Keratinocyte (primary cell): ENCODE results near the gene HABP2. TPM values are rescaled to one million over a fixed set of nuclear protein-coding genes. Genes with fewer than 3 reads are reported as not detected.

Experiments used
- DNase-seq: peaks from one replicate; pipeline ENCODE4 v3.0.0-alpha.2; 2011; ENCODE audit warnings: low read depth, missing footprints, low spot score
- FAIRE-seq: peaks from 2 replicates; lab custom pipeline; 2011; peaks lifted over from hg19 to GRCh38; lab: Jason Lieb, UNC
- H2AFZ ChIP-seq: 2 replicates; pipeline ENCODE4 v1.6.0; 2012; ENCODE audit warnings: low read length, control low read depth, inconsistent platforms; ENCODE audit not compliant: control insufficient read depth
- H3K27ac ChIP-seq: 2 replicates; pipeline ENCODE4 v1.5.1; 2011; ENCODE audit warnings: low read length; ENCODE audit not compliant: control insufficient read depth, insufficient read depth
- H3K27me3 ChIP-seq: 3 replicates; pipeline ENCODE4 v1.6.0; 2011; ENCODE audit warnings: low read length; ENCODE audit not compliant: control insufficient read depth, insufficient read depth; ENCODE audit errors: extremely low read depth
- H3K36me3 ChIP-seq, 2 experiments: 2 replicates in 1 of 2; 3 replicates in 1 of 2; pipeline ENCODE4 v1.5.1; 2011; ENCODE audit warnings: low read length in 2 of 2, mild to moderate bottlenecking in 1 of 2; ENCODE audit not compliant: control insufficient read depth in 2 of 2, insufficient read depth in 2 of 2; ENCODE audit errors: extremely low read depth in 1 of 2
- H3K4me1 ChIP-seq: 3 replicates; pipeline ENCODE4 v1.5.1; 2011; ENCODE audit warnings: low read length; ENCODE audit not compliant: control insufficient read depth, insufficient read depth; ENCODE audit errors: extremely low read depth
- H3K4me2 ChIP-seq: 3 replicates; pipeline ENCODE4 v1.6.0; 2011; ENCODE audit warnings: low read depth, low read length; ENCODE audit not compliant: control insufficient read depth, insufficient read depth; ENCODE audit errors: extremely low read depth
- H3K4me3 ChIP-seq, 3 experiments: fragments of 200-600 bp in 1 of 3; sonication (generic) in 1 of 3; 2 replicates in 2 of 3; 3 replicates in 1 of 3; pipeline ENCODE4 v1.5.1; 2011 to 2016; ENCODE audit warnings: low read length in 3 of 3, mild to moderate bottlenecking in 3 of 3, control low read depth in 2 of 3, inconsistent platforms in 1 of 3, low read depth in 1 of 3, mixed read lengths in 1 of 3, mixed run types in 1 of 3, moderate library complexity in 1 of 3; ENCODE audit not compliant: control insufficient read depth in 2 of 3, insufficient read depth in 2 of 3; ENCODE audit errors: extremely low read depth in 1 of 3
- H3K79me2 ChIP-seq: 2 replicates; pipeline ENCODE4 v1.6.0; 2012; ENCODE audit warnings: low read length; ENCODE audit not compliant: control insufficient read depth, insufficient read depth
- H3K9ac ChIP-seq: 3 replicates; pipeline ENCODE4 v1.6.0; 2011; ENCODE audit warnings: low read length; ENCODE audit not compliant: control insufficient read depth, insufficient read depth; ENCODE audit errors: extremely low read depth
- H3K9me1 ChIP-seq: 3 replicates; pipeline ENCODE4 v1.6.0; 2011; ENCODE audit warnings: low read length; ENCODE audit not compliant: control insufficient read depth, insufficient read depth; ENCODE audit errors: extremely low read depth
- H3K9me3 ChIP-seq: 2 replicates; pipeline ENCODE4 v1.5.1; 2012; ENCODE audit warnings: low read depth, low read length; ENCODE audit not compliant: control insufficient read depth
- H4K20me1 ChIP-seq: 3 replicates; pipeline ENCODE4 v1.6.0; 2011; ENCODE audit warnings: low read length; ENCODE audit not compliant: control insufficient read depth, insufficient read depth; ENCODE audit errors: extremely low read depth
- EZH2 ChIP-seq: IDR thresholded peaks from one replicate; pipeline ENCODE4 v1.6.1; 2012; ENCODE audit warnings: inconsistent platforms, mild to moderate bottlenecking, low read length, moderate library complexity
- dilution Hi-C: fragments of 300-500 bp; cut with MboI; formaldehyde crosslinking; loops from one replicate; pipeline ENCODE4 v1.7.0; 2020; ENCODE audit warnings: low sequenced_read_pairs; ENCODE audit not compliant: extremely low pct_ligation_motif_present
- polyA plus RNA-seq, 5 experiments: library from polyadenylated mRNA; depleted of rRNA in 3 of 5; stranded (reverse) in 3 of 5; stranded (forward) in 1 of 5; unstranded in 1 of 5; fragments of >200 nt; gene quantifications; 1 replicate in 1 of 5; 2 replicates in 3 of 5; 3 replicates in 1 of 5; pipeline versions ENCODE4 v1.2.1 to v1.2.3, GENCODE V29; 2011 to 2012; ENCODE audit warnings: missing spikeins in 2 of 5, low read depth in 1 of 5, low replicate concordance in 1 of 5
- TF ChIP-seq, protein P1 (sequence below), 3 experiments: IDR thresholded peaks in 1 of 3; conservative IDR thresholded peaks in 1 of 3; optimal IDR thresholded peaks in 1 of 3; 2 replicates in 2 of 3; 3 replicates in 1 of 3; pipeline versions ENCODE3 to v1.5.1; 2011; ENCODE audit warnings: low read length in 3 of 3, mild to moderate bottlenecking in 3 of 3, moderate library complexity in 2 of 3, control low read depth in 1 of 3, inconsistent platforms in 1 of 3; ENCODE audit not compliant: insufficient read depth in 2 of 3; ENCODE audit errors: extremely low read depth in 1 of 3

Gene HABP2
- polyA plus RNA-seq, 1 donor (not counting 4 experiments of a cell fraction or from before 2014, with no cell fraction given) = not detected

DNA sequence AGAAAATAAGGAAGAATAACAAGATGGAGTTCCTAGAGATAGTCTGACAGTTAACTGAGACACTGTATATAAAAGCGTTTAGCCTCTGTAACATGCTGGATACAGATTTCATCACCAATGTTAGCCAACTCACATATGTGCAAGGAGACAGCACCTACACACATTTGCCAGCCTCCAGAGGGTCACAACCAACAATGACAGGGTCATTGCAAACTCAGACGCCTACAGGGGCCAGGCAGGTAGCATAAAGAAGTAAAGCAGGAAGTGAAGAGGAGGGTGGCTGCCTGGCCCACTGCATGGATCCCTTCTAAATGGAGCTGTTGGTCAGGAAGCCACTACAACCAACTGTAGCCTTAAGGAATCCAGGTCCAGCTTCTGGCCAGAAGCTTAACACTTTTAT lies 60.6 kb downstream of the HABP2 start:
- no peak overlapping the region for H2AFZ ChIP-seq

GRCh38 chr10:113613977-113614690 lies 61.3 kb downstream of the HABP2 start:
- Histone ChIP-seq H3K27ac (no peak overlapping the region), H3K4me3 (no peak overlapping the region), H3K9me3 (no peaks in the 10 kb centered on the region), H3K36me3 (no peaks in the 10 kb centered on the region), H3K9ac (no peak overlapping the region), H4K20me1 (no peaks in the 10 kb centered on the region), H3K79me2 (no peaks in the 10 kb centered on the region), H2AFZ (no peak overlapping the region), H3K27me3 (peaks cover 5% of the 10 kb centered on the region), H3K4me1 (no peaks in the 10 kb centered on the region), H3K4me2 (no peak overlapping the region), H3K9me1 (no peaks in the 10 kb centered on the region)
- dilution Hi-C loops = no loop called here
- DNase-seq (no peak), FAIRE-seq (no peak)
- TF ChIP-seq, protein P1, sequence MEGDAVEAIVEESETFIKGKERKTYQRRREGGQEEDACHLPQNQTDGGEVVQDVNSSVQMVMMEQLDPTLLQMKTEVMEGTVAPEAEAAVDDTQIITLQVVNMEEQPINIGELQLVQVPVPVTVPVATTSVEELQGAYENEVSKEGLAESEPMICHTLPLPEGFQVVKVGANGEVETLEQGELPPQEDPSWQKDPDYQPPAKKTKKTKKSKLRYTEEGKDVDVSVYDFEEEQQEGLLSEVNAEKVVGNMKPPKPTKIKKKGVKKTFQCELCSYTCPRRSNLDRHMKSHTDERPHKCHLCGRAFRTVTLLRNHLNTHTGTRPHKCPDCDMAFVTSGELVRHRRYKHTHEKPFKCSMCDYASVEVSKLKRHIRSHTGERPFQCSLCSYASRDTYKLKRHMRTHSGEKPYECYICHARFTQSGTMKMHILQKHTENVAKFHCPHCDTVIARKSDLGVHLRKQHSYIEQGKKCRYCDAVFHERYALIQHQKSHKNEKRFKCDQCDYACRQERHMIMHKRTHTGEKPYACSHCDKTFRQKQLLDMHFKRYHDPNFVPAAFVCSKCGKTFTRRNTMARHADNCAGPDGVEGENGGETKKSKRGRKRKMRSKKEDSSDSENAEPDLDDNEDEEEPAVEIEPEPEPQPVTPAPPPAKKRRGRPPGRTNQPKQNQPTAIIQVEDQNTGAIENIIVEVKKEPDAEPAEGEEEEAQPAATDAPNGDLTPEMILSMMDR (optimal IDR thresholded peaks at IDR 0.05 in 1 of 3, IDR thresholded peaks at IDR 0.05 in 1 of 3, conservative IDR thresholded peaks at IDR 0.05 in 1 of 3; ENCODE audit: extremely low read depth in 1 of 3, insufficient read depth in 2 of 3, low read length in 3 of 3) = no peak
- TF ChIP-seq EZH2 = no peak

More for the DNA sequence above, 60.6 kb downstream of the HABP2 start:
- Histone ChIP-seq H3K27ac (no peak overlapping the region), H3K79me2 (no peaks in the 10 kb centered on the region), H3K4me1 (no peaks in the 10 kb centered on the region), H3K9me1 (no peaks in the 10 kb centered on the region), H3K36me3 (no peaks in the 10 kb centered on the region), H3K27me3 (peaks cover 5% of the 10 kb centered on the region), H3K4me3 (no peak overlapping the region), H4K20me1 (no peaks in the 10 kb centered on the region), H3K9ac (no peak overlapping the region), H3K4me2 (no peak overlapping the region), H3K9me3 (no peaks in the 10 kb centered on the region)
- no peak for DNase-seq
- dilution Hi-C loops = no loop called here
- TF ChIP-seq, protein P1 (optimal IDR thresholded peaks at IDR 0.05 in 1 of 3, IDR thresholded peaks at IDR 0.05 in 1 of 3, conservative IDR thresholded peaks at IDR 0.05 in 1 of 3; ENCODE audit: extremely low read depth in 1 of 3, insufficient read depth in 2 of 3, low read length in 3 of 3) = no peak
- TF ChIP-seq EZH2 = no peak
- no peak for FAIRE-seq
